Muscle of back (tissue), 11 donors: ENCODE data around the gene CCDC102B. TPM values are rescaled to one million over a fixed set of nuclear protein-coding genes. Genes with fewer than 3 reads are reported as not detected.
"Not testable (repeated sequence)": the region's sequence is repeated elsewhere in the genome, so short reads cannot be mapped to it uniquely, and the experiment has no call there.

Experiments
- DNase-seq, 3 donors: peaks; one replicate each; pipeline versions ENCODE4 v3.0.0 to v3.0.0-alpha.2; 2013
- polyA plus RNA-seq, 10 donors: library from polyadenylated mRNA; unstranded; fragments of 120-200 nt; gene quantifications; one replicate each; pipeline ENCODE4 v1.2.1, GENCODE V29; 2013; ENCODE audit not compliant: insufficient read length in 10 of 10

The CCDC102B gene
- polyA plus RNA-seq, 10 donors, result 9.7 to 16.8 (median 12.7) TPM

GRCh38 chr18:68826121-68826520 lies 28.2 kb downstream of the CCDC102B start:
- DNase-seq, result no peak

- DNase-seq, result peak; percentile 54 to 82 (median 62)
Observed at GRCh38 chr18:68830256-68831045, 32.6 kb downstream of the CCDC102B start.

- DNase-seq, result no peak
Observed at GRCh38 chr18:68833756-68834155, 35.9 kb downstream of the CCDC102B start.

GRCh38 chr18:68837665-68838451 lies 40.0 kb downstream of the CCDC102B start:
- DNase-seq, result no peak

GRCh38 chr18:68839701-68840100 lies 41.8 kb downstream of the CCDC102B start:
- DNase-seq, result no peak

- DNase-seq, result peak; percentile 70 to 84 (median 80)
Observed at GRCh38 chr18:68840554-68841263, 42.8 kb downstream of the CCDC102B start.

GRCh38 chr18:68841301-68841700 lies 43.4 kb downstream of the CCDC102B start:
- no peak for DNase-seq

- no peak for DNase-seq
Observed at GRCh38 chr18:68842951-68843350, 45.1 kb downstream of the CCDC102B start.

GRCh38 chr18:68843473-68844089 lies 45.7 kb downstream of the CCDC102B start:
- no peak for DNase-seq

GRCh38 chr18:68847219-68847837 lies 49.4 kb downstream of the CCDC102B start:
- DNase-seq, result peak in 1 of 3 donors; percentile 49

GRCh38 chr18:68848242-68848641 lies 50.4 kb downstream of the CCDC102B start:
- DNase-seq, result no peak

- no peak for DNase-seq
Observed at GRCh38 chr18:68854786-68855391, 57.0 kb downstream of the CCDC102B start.

- no peak for DNase-seq
Observed at GRCh38 chr18:68855491-68855890, 57.6 kb downstream of the CCDC102B start.

- DNase-seq, result no peak
Observed at GRCh38 chr18:68861365-68861764, 63.5 kb downstream of the CCDC102B start.

GRCh38 chr18:68865021-68865420 lies 67.1 kb downstream of the CCDC102B start:
- no peak for DNase-seq

GRCh38 chr18:68865503-68865902 lies 67.6 kb downstream of the CCDC102B start:
- DNase-seq, result no peak

GRCh38 chr18:68873003-68873402 lies 75.1 kb downstream of the CCDC102B start:
- no peak for DNase-seq

- peak; percentile 1 to 11 (median 10) for DNase-seq
Observed at GRCh38 chr18:68874361-68874760, 76.5 kb downstream of the CCDC102B start.

GRCh38 chr18:68879947-68880346 lies 82.1 kb downstream of the CCDC102B start:
- DNase-seq, result not testable (repeated sequence)

GRCh38 chr18:68887410-68887809 lies 89.5 kb downstream of the CCDC102B start:
- no peak for DNase-seq

GRCh38 chr18:68893354-68893753 lies 95.5 kb downstream of the CCDC102B start:
- DNase-seq, result no peak
